Measurements from ENCODE around the gene PROZ. TPM values are rescaled to one million over a fixed set of nuclear protein-coding genes. Genes with fewer than 3 reads are reported as not detected.

PROZ gene
- total RNA-seq, 1 experiment from 2014 or later = not detected

DNA sequence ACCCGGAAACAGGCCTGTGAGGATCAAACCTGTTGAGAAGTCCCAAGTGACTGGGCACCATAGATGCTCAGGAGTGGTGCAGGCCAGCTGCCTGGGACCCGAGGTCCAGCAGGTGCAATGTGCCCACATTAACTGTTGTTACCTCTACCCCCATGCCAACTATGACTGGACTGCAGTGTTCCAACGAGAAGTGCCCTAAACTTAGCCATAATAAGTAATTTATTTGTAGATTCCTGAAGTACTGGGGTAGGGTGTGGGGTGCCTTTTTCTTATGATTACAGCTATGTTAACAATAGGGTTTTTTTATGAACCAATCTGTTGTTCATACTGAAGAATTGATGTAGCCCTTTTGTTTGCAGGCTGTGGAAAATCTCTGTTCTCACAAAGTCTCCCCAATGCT, 60.1 kb downstream of the PROZ start (continued):
- TF ChIP-seq, protein P1, sequence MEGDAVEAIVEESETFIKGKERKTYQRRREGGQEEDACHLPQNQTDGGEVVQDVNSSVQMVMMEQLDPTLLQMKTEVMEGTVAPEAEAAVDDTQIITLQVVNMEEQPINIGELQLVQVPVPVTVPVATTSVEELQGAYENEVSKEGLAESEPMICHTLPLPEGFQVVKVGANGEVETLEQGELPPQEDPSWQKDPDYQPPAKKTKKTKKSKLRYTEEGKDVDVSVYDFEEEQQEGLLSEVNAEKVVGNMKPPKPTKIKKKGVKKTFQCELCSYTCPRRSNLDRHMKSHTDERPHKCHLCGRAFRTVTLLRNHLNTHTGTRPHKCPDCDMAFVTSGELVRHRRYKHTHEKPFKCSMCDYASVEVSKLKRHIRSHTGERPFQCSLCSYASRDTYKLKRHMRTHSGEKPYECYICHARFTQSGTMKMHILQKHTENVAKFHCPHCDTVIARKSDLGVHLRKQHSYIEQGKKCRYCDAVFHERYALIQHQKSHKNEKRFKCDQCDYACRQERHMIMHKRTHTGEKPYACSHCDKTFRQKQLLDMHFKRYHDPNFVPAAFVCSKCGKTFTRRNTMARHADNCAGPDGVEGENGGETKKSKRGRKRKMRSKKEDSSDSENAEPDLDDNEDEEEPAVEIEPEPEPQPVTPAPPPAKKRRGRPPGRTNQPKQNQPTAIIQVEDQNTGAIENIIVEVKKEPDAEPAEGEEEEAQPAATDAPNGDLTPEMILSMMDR (IDR thresholded peaks at IDR 0.05 in 2 of 3, conservative IDR thresholded peaks at IDR 0.05 in 1 of 3; ENCODE audit: borderline replicate concordance in 1 of 3, insufficient read depth in 1 of 3, low read depth in 2 of 3, low read length in 2 of 3) = no peak
- no peak for TF ChIP-seq ZNF274 (IDR thresholded peaks at IDR 0.05; ENCODE audit: low read depth, low read length)
- TF ChIP-seq EZH2phosphoT487 (IDR thresholded peaks at IDR 0.05; ENCODE audit: borderline replicate concordance) = no peak
- TF ChIP-seq ZFX (IDR thresholded peaks at IDR 0.05) = no peak

DNA sequence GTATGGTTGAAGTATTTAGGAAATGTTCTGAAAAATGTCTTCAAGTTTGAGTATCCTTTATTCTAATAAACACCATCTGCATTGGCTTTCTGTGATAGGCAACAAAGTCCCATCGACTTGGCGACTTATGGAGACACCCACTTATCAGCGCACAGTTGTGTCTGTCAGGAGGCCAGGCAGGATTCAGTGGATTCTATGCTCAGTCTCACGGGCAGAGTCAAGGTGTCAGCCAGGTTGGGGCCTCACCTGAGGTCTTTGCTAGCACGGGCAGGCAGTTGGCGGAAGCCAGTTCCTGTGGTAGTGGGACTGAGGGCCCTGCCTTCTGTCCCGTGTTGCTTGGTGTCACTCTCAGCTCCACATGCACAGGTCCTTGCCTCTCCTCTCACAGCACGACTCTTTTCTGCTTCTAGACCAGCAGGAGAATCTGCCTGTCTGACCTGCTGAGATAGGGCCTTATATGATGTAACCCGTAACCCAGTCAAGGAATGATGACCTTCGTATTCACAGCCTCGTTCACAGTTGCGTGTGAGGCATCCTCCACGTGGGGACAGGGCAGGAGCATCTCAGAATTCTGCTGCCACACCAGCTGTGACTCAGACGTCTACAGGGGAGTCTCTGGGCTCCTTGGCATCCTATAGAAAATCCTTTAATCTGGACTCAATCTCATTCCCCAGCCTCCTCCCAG, 61.0 kb downstream of the PROZ start:
- Histone ChIP-seq H2AFZ (ENCODE audit: low read depth, low read length, poor library complexity, severe bottlenecking) (no peak overlapping the region), H3K27me3 (ENCODE audit: insufficient read depth, low read length) (no peaks in the 10 kb centered on the region), H3K79me2 (ENCODE audit: insufficient read depth, low read length) (peaks cover 98% of the 10 kb centered on the region), H4K20me1 (ENCODE audit: insufficient read depth) (peaks cover 10% of the 10 kb centered on the region; the same call in 1 of the 2 replicates), H3K9me3 (ENCODE audit: control insufficient read depth in 1 of 2, insufficient read depth in 1 of 2, low read depth in 1 of 2, low read length in 2 of 2) (no peaks in the 10 kb centered on the region), H3K27ac (ENCODE audit: low read depth, low read length) (no peak overlapping the region), H3K36me3 (ENCODE audit: control insufficient read depth in 1 of 2, insufficient read depth in 2 of 2, low read length in 2 of 2) (peaks cover 2 to 24% of the 10 kb centered on the region in 2 experiments; a peak in 2 of 4 replicates), H3K4me2 (ENCODE audit: low read length) (no peak overlapping the region), H3K4me3 (replicated peaks in 1 of 2; ENCODE audit: low read depth in 1 of 2, low read length in 2 of 2) (no peak overlapping the region), H3K9ac (ENCODE audit: low read length) (no peak overlapping the region), H3K4me1 (ENCODE audit: control insufficient read depth in 1 of 2, insufficient read depth in 2 of 2, low read length in 2 of 2) (peaks cover 20 to 29% of the 10 kb centered on the region in 2 experiments), H3K9me2 (ENCODE audit: insufficient read depth) (no peaks in the 10 kb centered on the region)
- POLR2A ChIA-PET = no interaction called here
- no TSS peak for BruUV-seq (replicated peaks)
- DNase-seq (ENCODE audit: low read depth, low spot score) = no peak
- ATAC-seq = no peak
- CTCF ChIA-PET = no interaction called here
- TF ChIP-seq POLR2AphosphoS5 (IDR thresholded peaks at IDR 0.05; ENCODE audit: low read depth, low read length) (no peak), EZH2 (IDR thresholded peaks at IDR 0.05) (no peak), YY1 (IDR thresholded peaks at IDR 0.05; ENCODE audit: extremely low read depth, insufficient replicate concordance, low read depth, low read length) (no peak), TCF7L2 (IDR thresholded peaks at IDR 0.05; ENCODE audit: borderline replicate concordance, extremely low read depth, insufficient read depth, insufficient read length) (no peak), ZNF274 (IDR thresholded peaks at IDR 0.05; ENCODE audit: low read depth, low read length) (no peak)
- RAD21 ChIA-PET (ENCODE audit: low non-redundant PET in 1 of 2, low total read pairs in 2 of 2, uncharacterized antibody in 2 of 2, unreplicated experiment in 2 of 2) = no interaction called here
- intact Hi-C loops (cut with micrococcal nuclease) = no loop called here

All from HCT116 (cell line).